ENCODE data around the gene SORBS2.
"Not testable (repeated sequence)": the region's sequence is repeated elsewhere in the genome, so short reads cannot be mapped to it uniquely, and the experiment has no call there.

SORBS2 gene

GRCh38 chr4:185811509-185812364 is at the start of gene SORBS2:
SORBS2 (minus strand) TSS chr4:185812194; CDS start chr4:185690571, 121,623 bp downstream.
- DNase-seq (ENCODE audit: low read depth): no peak

DNA sequence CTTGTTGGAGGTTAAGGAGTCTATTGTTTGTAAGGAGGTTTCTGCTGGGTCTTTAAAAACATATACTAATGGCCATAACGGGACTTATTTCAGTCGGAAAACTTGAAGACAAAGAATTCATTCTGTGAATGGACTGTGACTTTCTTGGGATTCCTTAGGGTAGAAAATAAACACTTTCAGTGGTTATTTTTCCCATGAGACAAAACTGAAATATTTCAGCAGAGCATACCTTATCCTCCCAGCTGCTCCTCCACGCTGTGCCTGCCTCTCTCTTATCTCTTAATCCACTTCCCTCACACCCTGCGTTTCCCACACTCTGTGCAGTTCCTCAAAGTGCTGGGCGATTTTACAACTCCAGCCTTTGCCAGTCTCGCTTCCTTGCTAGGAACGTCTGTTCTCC is 47.1 kb upstream of the SORBS2 start:
- DNase-seq (ENCODE audit: low read depth): no peak

DNA sequence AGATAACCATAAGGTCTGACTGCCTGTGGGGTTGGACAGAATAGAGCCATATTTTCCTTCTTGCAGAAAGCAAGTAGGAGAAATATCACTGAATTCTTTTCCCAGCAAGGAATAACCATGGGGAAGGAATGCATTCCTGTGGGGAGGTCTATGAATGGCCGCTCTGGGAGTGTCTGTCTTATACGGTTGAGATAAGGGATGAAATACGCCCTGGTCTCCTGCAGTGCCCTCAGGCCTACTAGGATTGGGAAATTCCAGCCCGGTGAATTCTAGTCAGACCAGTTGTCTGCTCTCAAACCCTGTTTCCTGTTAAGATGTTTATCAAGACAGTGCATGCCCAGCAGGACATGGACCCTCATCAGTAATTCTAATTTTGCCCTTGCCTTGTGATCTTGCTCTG is 45.6 kb upstream of the SORBS2 start:
- not testable (repeated sequence) for DNase-seq (ENCODE audit: low read depth)

- no peak for DNase-seq (ENCODE audit: low read depth)
Observed at GRCh38 chr4:185853841-185854240, 41.8 kb upstream of the SORBS2 start.

DNA sequence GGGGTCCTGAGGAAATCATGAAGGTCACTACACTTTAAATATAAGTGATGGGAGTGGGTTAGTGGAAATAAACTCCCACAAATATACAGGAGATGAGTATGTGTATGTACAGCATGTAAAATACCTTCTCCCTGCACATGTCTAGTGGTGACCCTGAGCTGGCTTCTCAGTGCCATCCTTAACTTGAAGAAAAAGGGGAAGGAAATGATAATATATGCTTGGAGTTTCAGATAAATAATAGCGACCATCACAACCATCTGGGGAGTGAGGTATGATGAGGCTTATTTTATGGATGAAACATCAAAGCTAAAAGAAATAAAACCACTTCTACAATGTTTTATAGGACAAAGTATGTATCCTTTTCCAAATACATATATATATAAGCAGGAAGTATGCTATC is 41.0 kb upstream of the SORBS2 start:
- no peak for DNase-seq (ENCODE audit: low read depth)

DNA sequence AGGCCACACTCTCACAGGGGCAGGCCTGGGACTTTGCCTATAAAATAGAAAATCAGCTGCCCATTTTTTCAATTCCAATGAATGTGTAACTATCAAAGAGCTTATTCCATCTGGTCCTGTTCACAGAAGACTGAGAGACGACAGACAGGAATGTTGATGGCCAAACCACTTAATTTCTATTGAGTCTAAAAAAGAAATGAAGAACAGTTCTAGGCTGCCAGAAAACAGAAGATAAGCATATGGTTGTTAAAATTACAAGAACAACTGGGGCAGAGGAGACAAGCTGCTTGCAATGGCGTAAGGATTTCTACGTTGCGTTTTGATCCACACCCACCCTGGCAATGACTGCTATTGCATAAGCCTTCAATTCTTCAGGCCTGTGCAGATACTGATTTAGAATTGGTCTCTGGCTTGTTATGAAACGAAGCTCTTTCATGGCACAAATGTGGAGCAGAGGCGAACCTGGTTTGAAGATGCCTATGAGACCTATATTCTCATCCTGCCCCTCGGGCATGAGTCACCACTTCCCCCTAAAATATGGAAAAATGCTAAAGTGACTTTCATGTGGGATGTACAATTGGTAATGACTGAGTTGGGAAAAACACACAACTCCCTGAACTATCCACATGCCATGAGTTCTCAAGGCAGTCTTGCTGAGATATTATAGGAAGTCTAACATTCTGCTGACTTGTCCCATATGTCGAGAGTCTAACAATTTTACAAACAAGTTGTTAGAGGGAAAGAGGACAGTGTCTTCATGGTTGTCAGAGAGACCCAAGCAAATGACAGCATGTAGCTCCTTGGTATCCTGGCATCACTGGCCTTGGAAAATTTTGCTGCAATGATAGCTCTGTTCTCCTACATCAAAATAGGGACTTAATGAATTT is 37.9 kb upstream of the SORBS2 start:
- no peak for DNase-seq (ENCODE audit: low read depth)

- DNase-seq (ENCODE audit: low read depth): no peak
Observed at GRCh38 chr4:185847352-185848097, 35.5 kb upstream of the SORBS2 start.

GRCh38 chr4:185846505-185847150 is 34.6 kb upstream of the SORBS2 start:
- DNase-seq (ENCODE audit: low read depth): no peak

- no peak for DNase-seq (ENCODE audit: low read depth)
Observed at GRCh38 chr4:185845966-185846365, 34.0 kb upstream of the SORBS2 start.

- no peak for DNase-seq (ENCODE audit: low read depth)
Observed at GRCh38 chr4:185841451-185841850, 29.5 kb upstream of the SORBS2 start.

- no peak for DNase-seq (ENCODE audit: low read depth)
Observed at GRCh38 chr4:185840953-185841352, 29.0 kb upstream of the SORBS2 start.

- no peak for DNase-seq (ENCODE audit: low read depth)
Observed at GRCh38 chr4:185840201-185840600, 28.2 kb upstream of the SORBS2 start.

GRCh38 chr4:185839770-185840169 is 27.8 kb upstream of the SORBS2 start:
- no peak for DNase-seq (ENCODE audit: low read depth)

GRCh38 chr4:185839194-185839712 is 27.3 kb upstream of the SORBS2 start:
- DNase-seq (ENCODE audit: low read depth): no peak

GRCh38 chr4:185838514-185839193 is 26.7 kb upstream of the SORBS2 start:
- DNase-seq (ENCODE audit: low read depth): no peak

GRCh38 chr4:185838104-185838452 is 26.1 kb upstream of the SORBS2 start:
- DNase-seq (ENCODE audit: low read depth): no peak

DNA sequence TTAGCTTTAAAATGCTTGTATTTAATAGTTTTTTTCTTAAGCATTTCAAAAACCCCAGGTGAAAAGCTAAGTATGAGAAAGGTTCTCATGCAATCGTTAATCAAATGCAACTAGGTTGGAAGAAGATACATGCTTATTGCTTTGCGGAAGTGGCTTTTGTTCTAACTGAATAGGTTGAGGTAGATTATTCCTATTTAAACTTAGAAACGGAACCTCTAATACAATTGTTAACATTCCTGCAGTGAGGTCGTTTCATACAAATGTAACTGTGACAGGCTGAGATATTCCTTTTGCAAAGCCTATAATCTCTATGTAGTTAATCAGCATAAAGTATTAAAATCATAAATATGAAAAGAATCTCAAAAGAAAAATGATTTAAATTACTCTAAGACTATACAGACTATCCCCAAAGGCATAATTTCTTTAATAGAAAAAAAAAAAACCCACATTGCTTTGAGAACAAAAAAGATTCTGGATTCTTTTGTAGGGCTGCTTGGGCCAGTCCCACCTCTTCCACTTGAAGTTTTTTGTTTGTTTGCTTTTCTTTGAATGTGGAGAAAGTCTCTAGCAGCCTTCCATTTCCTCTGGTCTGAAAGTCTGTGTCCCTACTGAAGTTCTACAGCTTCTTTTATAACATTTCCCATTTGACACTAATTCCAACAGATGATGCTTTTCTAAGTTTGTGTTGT is 25.6 kb upstream of the SORBS2 start:
- DNase-seq (ENCODE audit: low read depth): no peak

DNA sequence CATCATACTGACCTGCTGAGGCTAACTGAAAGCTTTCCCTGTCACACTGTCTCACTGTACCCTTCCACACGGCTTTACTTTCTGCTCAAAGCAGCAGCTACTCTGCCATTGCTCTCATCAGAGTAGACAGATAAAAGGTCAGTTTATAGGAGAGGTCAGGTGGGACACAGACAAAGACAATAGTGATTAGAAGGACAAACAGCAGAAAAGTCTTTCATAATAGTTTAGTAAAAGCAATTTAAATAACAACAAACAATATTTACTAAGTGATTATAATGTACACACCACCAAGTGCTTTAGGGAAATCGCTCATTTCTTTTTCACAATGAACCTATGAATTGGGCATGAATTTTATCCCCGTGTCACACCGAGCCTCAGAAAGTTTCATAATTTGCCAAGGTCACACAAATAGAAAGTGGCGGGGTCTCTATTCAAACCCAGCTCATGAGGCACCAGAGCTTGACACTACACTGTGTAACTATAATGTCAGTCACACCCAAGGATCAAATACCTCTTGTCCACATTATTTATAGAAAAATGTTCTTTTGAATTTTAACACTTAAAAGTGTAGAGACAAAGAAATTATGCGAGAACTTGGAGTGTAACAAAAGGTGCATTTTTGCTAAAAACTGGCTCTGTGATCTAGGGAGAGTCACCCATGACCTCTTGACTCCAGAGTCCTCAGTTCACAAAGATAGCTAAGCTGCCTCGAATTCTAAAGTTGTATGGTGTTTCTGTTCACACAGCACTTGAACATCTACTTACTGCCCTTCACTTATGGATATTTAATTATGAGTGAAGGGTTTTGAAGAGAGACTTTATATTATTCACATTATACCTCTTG is 24.5 kb upstream of the SORBS2 start:
- DNase-seq (ENCODE audit: low read depth): no peak

DNA sequence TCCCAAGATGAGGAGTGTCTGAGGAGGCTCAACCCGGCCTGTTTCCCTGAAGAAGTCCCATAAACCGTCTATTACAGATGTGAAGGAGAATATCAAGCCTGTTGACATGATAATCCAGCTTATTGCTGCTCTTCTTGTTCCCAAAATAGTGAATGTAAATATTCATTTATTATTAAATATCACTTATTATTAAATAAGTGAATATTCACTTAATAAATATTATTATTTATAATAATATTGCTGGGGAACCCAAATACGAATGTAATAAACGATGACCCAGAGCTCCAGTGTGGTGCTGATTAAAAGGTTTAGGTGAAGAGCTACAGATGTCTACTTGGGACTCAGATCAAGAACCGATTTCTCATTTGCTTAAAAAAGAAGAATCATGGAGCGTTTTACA is 23.8 kb upstream of the SORBS2 start:
- DNase-seq (ENCODE audit: low read depth): no peak

DNA sequence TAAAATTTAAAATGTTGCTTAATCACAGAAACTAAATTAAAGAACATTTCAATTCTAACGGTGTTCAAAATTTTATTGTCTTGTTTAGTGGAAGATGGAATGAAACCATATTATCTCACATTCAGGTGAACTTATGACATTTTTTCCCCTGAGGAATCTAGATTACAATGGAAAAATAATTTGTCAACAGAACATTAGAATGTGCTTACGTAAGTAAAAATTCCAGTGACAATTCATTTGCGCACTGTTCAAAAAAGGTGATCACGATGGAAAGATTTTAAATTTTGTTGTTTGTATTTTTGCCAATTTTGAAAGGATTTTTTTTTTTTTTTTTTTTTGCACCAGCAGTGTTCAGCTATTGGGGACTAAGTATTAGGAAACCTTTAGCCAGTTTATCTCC is 23.3 kb upstream of the SORBS2 start:
- DNase-seq (ENCODE audit: low read depth): no peak

All from stimulated activated CD8-positive, alpha-beta memory T cell treated with anti-CD3 and anti-CD28 coated beads, Interleukin-15, amount 100 ng/mL, for 24 hours (primary cell).